DMS114 treated with DMSO at 0.1 percent for 48 hours (cell line): Measurements from ENCODE around the gene LIF.

Experiments
- DNase-seq: peaks from one replicate; lab custom pipeline; 2025; ENCODE audit not compliant: unreplicated experiment; lab: John Stamatoyannopoulos, UW

Gene LIF

DNA sequence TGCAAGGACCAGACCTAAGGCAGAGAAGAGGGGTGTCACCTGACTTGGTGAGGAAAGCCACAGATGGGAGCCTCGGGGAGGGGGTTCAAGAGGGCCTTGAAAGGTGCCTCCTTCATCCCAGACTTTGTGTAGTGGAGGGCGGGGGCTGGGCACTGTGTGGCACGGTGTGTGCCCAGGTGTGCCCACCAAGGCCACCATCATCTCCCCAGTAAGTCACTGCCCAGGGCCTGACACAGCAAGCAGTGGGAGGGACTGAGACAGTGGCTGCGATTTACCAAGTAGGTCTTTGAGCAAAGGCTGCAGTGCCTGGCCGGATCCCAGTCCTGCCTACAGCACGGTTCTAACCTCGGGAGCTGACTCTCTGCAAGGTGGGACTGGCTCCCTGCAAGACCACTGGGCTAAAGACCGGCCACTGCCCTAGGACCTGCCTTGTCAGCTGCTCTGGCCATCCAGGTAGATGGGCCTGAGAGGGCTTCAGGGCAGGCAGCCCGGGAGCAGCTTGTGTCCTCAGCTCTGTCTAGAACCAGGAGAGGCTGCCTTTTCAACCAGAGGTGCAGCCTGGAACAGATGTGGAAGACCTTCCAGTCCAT lies 18.7 kb upstream of the LIF start:
- no peak for DNase-seq

DNA sequence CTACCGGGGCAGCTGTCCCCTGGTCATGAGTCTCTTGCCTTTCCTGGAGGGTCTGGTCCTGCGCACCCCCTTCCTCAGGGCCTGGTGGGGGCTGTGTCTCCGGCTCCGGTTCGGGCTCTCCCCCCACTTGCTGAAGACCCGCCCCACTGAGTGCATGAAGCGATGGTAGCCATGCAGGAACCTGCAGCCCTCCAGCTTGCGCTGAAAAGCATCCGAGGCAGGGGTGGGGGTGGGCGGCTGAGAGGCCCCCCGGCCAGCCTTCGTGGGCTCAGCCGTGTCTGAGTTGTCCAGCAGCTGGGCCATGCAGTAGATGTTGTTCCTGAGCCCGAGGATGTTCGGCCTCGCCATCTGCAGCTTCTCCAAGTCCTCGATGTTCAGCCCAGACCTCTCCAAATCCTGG lies 17.3 kb upstream of the LIF start:
- DNase-seq: no peak

GRCh38 chr22:30262917-30263741 lies 16.6 kb upstream of the LIF start:
- DNase-seq: peak; percentile 18

GRCh38 chr22:30262112-30262511 lies 15.6 kb upstream of the LIF start:
- DNase-seq: no peak

DNA sequence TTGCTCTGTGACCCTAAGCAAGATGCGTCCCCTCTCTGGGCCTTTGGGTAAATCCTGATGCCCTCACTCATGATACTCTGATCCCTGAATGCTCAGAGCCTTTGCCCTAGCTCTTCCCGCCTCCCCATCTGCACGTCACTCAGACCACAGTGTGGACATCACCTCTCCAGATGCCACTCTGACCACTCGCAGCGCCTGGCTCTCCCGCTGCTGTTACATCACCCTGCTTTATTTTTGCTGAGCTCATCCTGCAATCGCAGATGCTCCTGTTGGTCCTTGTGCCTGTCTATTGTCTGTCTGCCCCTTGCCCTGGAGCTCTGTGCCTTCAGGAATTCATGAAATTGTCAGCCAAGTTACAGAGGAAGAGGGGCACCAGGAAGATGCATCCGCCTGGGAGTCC lies 14.6 kb upstream of the LIF start:
- DNase-seq: no peak

GRCh38 chr22:30260682-30261081 lies 14.1 kb upstream of the LIF start:
- no peak for DNase-seq

DNA sequence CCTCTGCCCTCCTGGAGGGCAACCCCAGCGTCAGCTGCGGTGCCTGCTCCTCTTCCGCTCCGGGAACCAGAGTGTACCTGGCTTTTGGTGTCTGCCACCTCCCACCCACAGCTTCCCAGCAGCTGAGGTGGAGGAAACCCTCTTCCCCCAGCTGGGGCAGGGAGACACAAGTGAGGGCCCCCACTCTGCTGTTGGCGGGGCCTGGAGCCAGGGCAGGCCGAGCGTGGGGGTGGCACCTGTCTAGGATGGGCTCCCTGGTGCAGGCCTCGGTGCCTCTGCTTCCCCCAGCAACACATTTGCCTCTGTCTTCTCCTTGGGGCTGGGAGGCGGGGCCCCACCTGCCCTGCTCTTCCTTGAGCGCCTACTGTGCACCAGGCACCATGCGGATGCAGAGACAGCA lies 13.7 kb upstream of the LIF start:
- DNase-seq: no peak

DNA sequence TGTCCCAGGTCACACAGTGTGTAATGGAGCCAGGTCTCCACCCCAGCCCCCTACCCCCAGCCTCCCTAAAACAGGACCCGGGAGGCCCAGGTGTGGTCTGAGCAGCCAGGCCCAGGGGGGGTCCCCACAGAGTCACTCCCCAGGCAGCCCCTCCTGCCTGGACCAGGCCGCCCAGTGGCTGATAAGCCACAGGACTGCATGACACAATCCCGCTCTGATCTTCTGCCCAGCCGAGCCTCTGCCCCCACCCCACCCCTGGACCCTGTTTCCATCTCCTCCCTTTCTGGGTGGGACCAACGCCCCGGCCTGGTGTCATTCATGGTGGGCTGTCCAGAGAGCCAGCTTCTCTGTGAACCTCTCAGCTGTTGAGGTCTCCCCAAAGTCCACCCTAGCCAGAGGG lies 7.8 kb upstream of the LIF start:
- no peak for DNase-seq

DNA sequence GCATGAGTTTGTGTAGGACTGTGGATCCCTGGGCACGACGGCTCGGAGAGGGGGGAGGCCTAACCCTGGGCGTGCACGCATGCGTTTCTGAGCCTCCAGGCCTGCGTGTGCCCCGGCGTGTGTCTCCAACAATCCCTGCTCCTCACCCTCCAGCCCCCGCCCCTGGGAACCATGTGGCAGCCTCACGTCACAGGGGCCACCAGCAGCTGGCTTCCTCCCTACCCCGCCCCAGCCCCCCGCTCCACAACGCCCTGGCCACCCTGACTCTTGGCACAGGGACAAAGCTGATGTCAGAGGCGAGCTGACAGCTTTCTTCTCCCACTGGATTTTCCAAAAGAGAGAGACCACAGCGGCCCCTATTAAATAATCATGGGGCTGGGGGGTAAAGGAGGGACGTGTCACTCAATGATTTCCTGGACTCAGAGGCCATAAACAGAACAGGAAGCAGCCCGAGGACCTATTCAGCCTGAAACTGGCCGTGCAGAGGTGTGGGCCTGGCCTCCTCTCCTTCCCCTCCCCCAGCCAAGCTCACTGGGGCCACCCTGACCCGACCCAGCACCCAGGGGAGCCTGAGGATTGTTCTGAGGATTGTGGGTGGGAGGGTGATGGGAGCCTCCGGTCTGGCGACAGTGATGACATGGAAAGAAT lies 6.8 kb upstream of the LIF start:
- no peak for DNase-seq

DNA sequence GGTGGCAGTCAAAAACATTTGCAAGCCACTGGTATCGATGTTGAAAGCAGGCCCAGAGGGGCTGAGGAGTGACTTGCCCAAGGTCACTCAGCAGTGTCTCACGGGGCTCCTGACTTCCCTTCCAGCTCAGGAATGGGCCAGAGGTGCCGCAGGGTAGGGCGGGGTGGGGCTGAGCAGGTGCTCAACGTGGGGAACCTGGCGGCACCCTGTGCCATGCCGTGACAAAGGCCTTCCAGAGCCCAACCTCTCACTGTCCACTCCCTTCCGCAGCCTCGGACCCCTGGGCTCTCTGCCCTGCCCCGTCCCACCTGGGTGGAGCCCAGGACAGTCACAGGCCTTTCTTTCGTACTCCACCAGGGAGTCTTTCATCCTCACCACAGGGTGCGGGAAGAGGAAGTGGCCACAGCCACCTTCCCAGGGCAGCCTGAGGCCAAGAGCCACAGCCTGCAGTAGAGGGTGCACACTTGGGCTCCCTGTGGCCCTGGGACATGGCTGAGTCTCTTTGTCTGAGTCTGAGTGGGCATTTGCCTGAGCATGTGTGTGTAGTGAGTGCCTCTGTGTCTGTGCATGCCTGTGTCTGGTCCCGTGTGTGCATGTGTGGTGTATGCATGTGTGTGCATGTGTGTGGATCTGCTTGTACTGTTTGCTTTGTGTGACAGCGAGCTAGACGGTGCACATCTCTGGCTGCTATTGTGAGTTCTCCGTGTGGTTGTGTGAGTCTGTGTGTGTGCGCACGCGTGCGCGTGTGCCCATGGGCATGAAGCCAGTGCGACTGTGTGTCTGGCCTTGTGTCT lies 6.0 kb upstream of the LIF start:
- no peak for DNase-seq

DNA sequence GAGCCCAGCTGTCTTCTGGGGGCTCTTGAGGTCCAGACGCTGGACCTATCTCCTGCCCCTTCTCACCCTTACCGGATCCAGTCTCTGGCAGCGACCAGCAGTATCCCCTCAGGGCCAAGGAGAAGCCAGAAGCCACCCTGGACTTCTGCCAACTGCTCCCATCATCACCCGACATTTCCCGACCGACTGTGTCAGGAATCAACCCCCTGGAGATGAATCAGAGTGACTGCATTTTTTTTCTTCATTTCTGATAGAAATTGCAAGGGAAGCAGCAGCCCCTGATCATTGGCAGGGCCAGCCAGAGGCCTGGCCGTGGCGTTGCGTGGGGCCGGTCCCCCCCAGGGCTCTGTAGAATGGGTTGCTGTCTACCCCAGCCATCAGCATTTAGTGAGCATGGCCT lies 5.2 kb upstream of the LIF start:
- no peak for DNase-seq

DNA sequence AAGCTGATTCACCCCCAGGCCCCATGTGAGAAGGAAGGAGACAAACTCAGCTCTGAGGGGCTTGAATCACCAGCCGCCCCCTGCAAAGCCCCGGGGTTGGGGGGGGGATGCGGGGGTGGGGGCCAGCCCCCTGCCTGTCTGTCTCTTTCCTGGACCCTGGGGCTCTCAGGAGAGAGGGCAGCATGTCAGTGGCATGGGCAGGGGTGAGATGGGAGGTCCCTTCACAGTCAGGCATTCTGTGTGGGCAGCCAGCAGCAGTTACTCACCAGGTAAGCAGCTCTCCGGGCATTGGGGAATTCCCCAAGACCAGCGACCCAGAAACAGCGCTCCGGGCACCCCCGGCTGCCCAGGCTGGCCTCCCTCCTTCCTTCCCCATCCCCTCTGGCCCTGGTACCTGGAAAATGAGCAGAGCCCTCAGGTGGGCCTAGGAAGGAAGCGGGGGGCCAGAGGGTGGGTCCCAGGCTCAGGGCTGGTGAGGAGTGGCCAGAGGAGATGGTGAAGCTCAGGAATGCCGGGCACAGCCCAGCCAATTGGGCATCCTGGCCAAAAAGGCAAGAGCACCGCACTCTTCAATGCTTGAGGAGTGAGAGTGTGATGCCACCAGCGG lies 4.2 kb upstream of the LIF start:
- no peak for DNase-seq

GRCh38 chr22:30250039-30250565 lies 3.5 kb upstream of the LIF start:
- no peak for DNase-seq

DNA sequence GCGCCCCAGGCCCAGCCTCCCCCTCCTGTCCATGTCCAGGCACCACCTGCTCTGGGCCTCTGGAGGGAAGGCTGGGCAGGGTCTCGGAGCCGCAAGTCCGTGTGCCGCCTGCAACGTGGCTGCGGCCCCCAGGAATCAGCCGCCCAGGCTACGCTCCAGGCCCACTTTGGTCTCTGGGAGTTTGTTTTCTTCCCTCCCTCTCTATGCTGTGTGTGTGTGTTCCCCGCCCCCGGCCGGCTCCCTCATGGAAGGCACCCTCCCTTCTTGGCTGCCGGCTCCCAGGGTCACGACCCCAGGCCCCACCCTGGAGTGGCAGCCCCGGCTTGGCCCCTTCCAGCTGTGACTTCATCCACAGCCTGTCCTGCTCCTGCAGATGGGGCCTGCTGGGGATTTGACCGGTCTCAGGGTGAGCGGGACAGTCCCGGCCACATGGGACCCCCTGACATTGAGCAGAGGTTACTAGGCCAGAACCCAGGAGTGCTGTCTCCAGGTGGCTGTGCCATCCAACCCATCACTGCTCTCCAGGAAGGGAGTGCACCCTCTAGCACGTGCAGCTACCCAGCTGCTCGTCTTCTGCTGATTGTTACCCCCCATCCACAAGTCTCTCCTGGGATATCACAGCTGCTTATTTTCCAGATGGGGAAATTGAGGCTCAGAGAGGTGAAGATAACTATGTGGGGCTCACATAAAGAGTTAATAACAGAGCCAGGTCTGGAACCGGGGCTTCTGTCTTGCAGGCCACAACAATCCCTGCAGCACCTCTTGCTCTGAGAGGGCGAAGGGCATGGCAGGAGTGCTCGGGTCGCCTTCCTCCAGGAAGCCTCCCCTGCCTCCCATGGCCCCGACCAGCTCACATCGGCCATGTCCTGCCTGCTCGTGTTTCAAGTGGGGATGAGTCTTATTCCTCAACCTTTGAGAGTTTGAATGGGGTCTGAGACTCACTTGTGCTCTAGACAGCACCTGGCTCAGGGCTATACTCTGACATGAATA lies 2.8 kb upstream of the LIF start:
- no peak for DNase-seq

GRCh38 chr22:30248484-30248883 lies 1.9 kb upstream of the LIF start:
- DNase-seq: no peak

- no peak for DNase-seq
Observed at GRCh38 chr22:30247974-30248373, 1.4 kb upstream of the LIF start.

DNA sequence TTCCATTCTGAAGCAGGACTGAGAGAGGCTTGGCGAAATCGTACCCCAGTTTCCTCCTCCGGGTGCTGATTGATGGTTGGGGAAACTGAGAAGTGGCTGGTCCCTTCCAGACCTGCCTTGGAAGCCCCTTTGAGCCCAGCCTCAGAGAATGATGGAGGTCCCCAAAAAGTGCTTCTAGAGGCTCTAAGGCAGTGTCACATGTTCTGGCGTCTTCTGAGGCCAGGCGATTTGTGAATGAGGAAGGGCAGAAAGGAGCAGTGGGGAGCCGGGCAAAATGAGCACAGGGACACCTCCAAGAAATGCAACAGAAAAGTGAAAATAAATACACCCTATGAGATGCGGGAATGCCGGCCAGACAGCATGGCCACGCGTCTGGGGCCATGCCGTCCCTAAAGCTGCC lies 1.0 kb upstream of the LIF start:
- no peak for DNase-seq

DNA sequence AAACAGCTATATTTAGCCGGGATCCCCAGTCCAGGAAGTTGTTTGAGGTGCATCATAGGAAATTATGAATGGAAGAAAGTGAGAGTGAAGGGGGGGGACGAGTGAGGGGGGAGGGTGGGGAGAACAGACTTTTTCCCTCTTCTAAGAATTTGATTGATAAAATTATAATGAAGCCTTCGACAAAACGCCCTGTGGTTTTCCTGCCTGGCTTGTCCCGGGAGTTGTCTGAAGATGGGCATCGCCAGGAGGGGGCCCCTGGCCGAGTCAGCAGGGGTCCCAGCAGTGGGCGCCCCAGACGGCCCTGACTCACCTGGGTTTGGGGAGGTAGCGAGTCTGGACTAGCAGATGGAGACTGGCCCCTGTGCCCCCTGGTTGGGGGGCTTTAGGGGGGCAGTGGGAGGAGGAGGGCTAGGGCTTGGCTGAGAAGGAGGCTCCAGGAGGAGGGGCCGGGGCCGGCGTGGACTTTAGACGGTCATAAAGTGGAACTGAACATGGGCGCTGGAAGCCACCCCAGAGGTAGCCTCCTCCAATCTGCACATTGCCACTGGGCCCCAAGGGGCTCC lies 336 bp upstream of the LIF start:
- no peak for DNase-seq

- no peak for DNase-seq
Observed at GRCh38 chr22:30245181-30245984, 1.2 kb downstream of the LIF start.
